SK-N-SH (cell line): Measurements from ENCODE around the gene C1QTNF2. TPM values are rescaled to one million over a fixed set of nuclear protein-coding genes. Genes with fewer than 3 reads are reported as not detected.

Experiments
- CTCF ChIA-PET: fragments of 300-600, 350-600 bp; formaldehyde crosslinking; extraction: SDS; loops from one replicate; lab custom pipeline; 2021; lab: Yijun Ruan, JAX
- POLR2A ChIA-PET: fragments of 350-600 bp; sonication (Branson Sonifier 250); formaldehyde crosslinking; extraction: SDS; loops from one replicate; lab custom pipeline; 2020; ENCODE audit warnings: antibody characterized with exemption, inconsistent platforms; lab: Yijun Ruan, JAX
- DNase-seq: peaks from one replicate; pipeline ENCODE4 v3.0.0; 2012
- H2AFZ ChIP-seq: fragments of 200-600 bp; sonication (generic); 2 replicates; pipeline ENCODE4 v1.8.1; 2016; ENCODE audit warnings: antibody characterized with exemption, mild to moderate bottlenecking, low read depth
- H3F3A ChIP-seq: fragments of 200-600 bp; sonication (generic); replicated peaks from 2 replicates; pipeline ENCODE3; 2016; ENCODE audit warnings: antibody characterized with exemption, mild to moderate bottlenecking; ENCODE audit not compliant: insufficient read depth
- H3K27ac ChIP-seq, 2 experiments: fragments of 200-500 bp in 1 of 2; fragments of 200-600 bp in 1 of 2; sonication (Bioruptor generic) in 1 of 2; sonication (generic), shearing (Covaris generic) in 1 of 2; 2 replicates each; pipeline versions ENCODE4 v1.5.1 to v1.6.1; 2014 to 2016; ENCODE audit warnings: low read depth in 2 of 2, inconsistent platforms in 1 of 2, low read length in 1 of 2, mild to moderate bottlenecking in 1 of 2, mixed read lengths in 1 of 2
- H3K27me3 ChIP-seq: fragments of 200-600 bp; sonication (generic), shearing (Covaris generic); 2 replicates; pipeline ENCODE4 v1.6.1; 2016; ENCODE audit warnings: mixed run types; ENCODE audit not compliant: insufficient read depth
- H3K36me3 ChIP-seq, 2 experiments: fragments of 200-500 bp in 1 of 2; fragments of 200-600 bp in 1 of 2; sonication (Bioruptor generic) in 1 of 2; sonication (generic) in 1 of 2; replicated peaks in 1 of 2; 2 replicates each; pipeline versions ENCODE3 to v1.5.1; 2014 to 2016; ENCODE audit warnings: low read length in 1 of 2, mild to moderate bottlenecking in 1 of 2; ENCODE audit not compliant: insufficient read depth in 2 of 2, control insufficient read depth in 1 of 2
- H3K4me1 ChIP-seq, 2 experiments: fragments of 200-500 bp in 1 of 2; fragments of 200-600 bp in 1 of 2; sonication (Bioruptor generic) in 1 of 2; sonication (generic), shearing (Covaris generic) in 1 of 2; 2 replicates each; pipeline versions ENCODE4 v1.5.1 to v1.6.1; 2014 to 2016; ENCODE audit warnings: low read depth in 1 of 2, low read length in 1 of 2, mixed run types in 1 of 2; ENCODE audit not compliant: insufficient read depth in 2 of 2, control insufficient read depth in 1 of 2
- H3K4me2 ChIP-seq: fragments of 200-600 bp; sonication (generic), shearing (Covaris generic); 2 replicates; pipeline ENCODE4 v1.6.1; 2017; ENCODE audit warnings: mixed run types
- H3K4me3 ChIP-seq, 2 experiments: fragments of 200-500 bp in 1 of 2; fragments of 200-600 bp in 1 of 2; sonication (Bioruptor generic) in 1 of 2; sonication (generic), shearing (Covaris generic) in 1 of 2; 2 replicates each; pipeline versions ENCODE4 v1.5.1 to v1.8.1; 2014 to 2016; ENCODE audit warnings: low read depth in 2 of 2, inconsistent platforms in 1 of 2, low read length in 1 of 2, mild to moderate bottlenecking in 1 of 2, mixed read lengths in 1 of 2, moderate library complexity in 1 of 2
- H3K79me2 ChIP-seq: fragments of 200-600 bp; sonication (generic); 2 replicates; pipeline ENCODE4 v1.8.1; 2017; ENCODE audit warnings: mild to moderate bottlenecking; ENCODE audit not compliant: insufficient read depth
- H3K9ac ChIP-seq: fragments of 200-600 bp; sonication (generic); 2 replicates; pipeline ENCODE4 v1.6.1; 2017; ENCODE audit warnings: mixed run types
- H3K9me2 ChIP-seq: fragments of 200-600 bp; sonication (generic); 2 replicates; pipeline ENCODE4 v1.6.1; 2017; ENCODE audit warnings: mixed run types
- H3K9me3 ChIP-seq: fragments of 200-600 bp; sonication (generic); 2 replicates; pipeline ENCODE4 v1.6.1; 2017; ENCODE audit warnings: mixed run types, mild to moderate bottlenecking, moderate library complexity
- H4K20me1 ChIP-seq: fragments of 200-600 bp; sonication (generic); 2 replicates; pipeline ENCODE4 v1.6.1; 2017; ENCODE audit warnings: mild to moderate bottlenecking, mixed run types; ENCODE audit not compliant: insufficient read depth
- CHD2 ChIP-seq: fragments of 150-350 bp; IDR thresholded peaks from 2 replicates; pipeline ENCODE4 v1.6.1; 2018; ENCODE audit warnings: low read length; ENCODE audit not compliant: partially characterized antibody
- GATA2 ChIP-seq: sonication (generic); formaldehyde crosslinking; IDR thresholded peaks from 2 replicates; pipeline ENCODE4 v1.5.0; 2020; ENCODE audit warnings: mild to moderate bottlenecking, missing genetic modification reagents
- JUND ChIP-seq: IDR thresholded peaks from 2 replicates; pipeline ENCODE4 v1.4.0; 2012
- MEF2A ChIP-seq: IDR thresholded peaks from 2 replicates; pipeline ENCODE4 v1.4.0; 2012; ENCODE audit warnings: low read depth, borderline replicate concordance
- MXI1 ChIP-seq: IDR thresholded peaks from 2 replicates; pipeline ENCODE4 v1.6.1; 2012; ENCODE audit warnings: mild to moderate bottlenecking, low read depth, low read length, improper control_type of control experiment
- NFIC ChIP-seq: IDR thresholded peaks from 2 replicates; pipeline ENCODE4 v1.4.0; 2012; ENCODE audit warnings: borderline replicate concordance
- RCOR1 ChIP-seq: fragments of 150-350 bp; IDR thresholded peaks from 2 replicates; pipeline ENCODE4 v1.6.1; 2017; ENCODE audit warnings: antibody characterized with exemption, low read length
- RFX5 ChIP-seq: IDR thresholded peaks from 2 replicates; pipeline ENCODE4 v1.6.1; 2012; ENCODE audit warnings: mild to moderate bottlenecking, improper control_type of control experiment, low read length
- RXRA ChIP-seq: IDR thresholded peaks from 2 replicates; pipeline ENCODE4 v1.4.0; 2012; ENCODE audit warnings: low read depth, mild to moderate bottlenecking, borderline replicate concordance
- SIN3A ChIP-seq: IDR thresholded peaks from 2 replicates; pipeline ENCODE4 v1.6.1; 2012; ENCODE audit warnings: low read depth, mild to moderate bottlenecking, low read length, moderate library complexity, borderline replicate concordance
- WGBS: methylation state at CpG from one replicate; pipeline ENCODE4 v1.1.6; 2017; ENCODE audit warnings: low lambda C conversion rate; 5-methylcytosine and 5-hydroxymethylcytosine counted together
- polyA plus RNA-seq, 3 experiments: library from polyadenylated mRNA; depleted of rRNA; stranded (reverse); fragments of >200 nt; gene quantifications; 2 replicates each; pipeline ENCODE4 v1.2.3, GENCODE V29; 2012
- TF ChIP-seq, protein P1 (sequence below): fragments of 200-600 bp; sonication (generic); IDR thresholded peaks from 2 replicates; pipeline ENCODE4 v1.6.1; 2017; ENCODE audit warnings: antibody characterized with exemption, mild to moderate bottlenecking, moderate library complexity
- TF ChIP-seq, protein P2 (sequence below): IDR thresholded peaks from 2 replicates; pipeline ENCODE4; 2012

Gene C1QTNF2
- polyA plus RNA-seq, 1 of the 3 experiments (the other 2 are of a cell fraction) = 0.67 TPM

DNA sequence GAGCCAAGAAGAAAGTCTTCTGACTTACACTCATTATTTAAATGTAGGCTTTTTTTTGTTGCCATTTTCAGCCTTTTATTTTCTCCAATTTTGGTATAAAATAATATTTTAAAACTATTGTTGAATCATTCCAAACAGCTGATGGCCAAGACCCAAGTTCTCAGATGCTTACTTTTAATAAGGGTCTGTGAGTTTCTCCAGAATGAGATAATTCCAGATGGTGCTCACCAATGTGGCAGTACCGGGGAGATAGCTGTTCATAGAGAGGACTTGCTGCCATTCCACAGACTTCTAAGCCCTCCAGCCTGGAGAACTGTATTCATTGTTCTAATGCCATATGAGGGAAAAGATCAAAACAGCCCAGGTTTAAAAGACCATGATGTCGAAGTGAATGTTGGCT, 5.3 kb upstream of the C1QTNF2 start:
- CTCF ChIA-PET = interaction anchor here (10.1 kb wide), 1 partner anchor 16 kb away, joined by 67 read pairs; no protein-coding TSS in a partner anchor
- TF ChIP-seq SIN3A (no peak), RFX5 (no peak), RXRA (no peak), RCOR1 (no peak), MXI1 (no peak), GATA2 (CRISPR knock-in tag) (no peak), CHD2 (no peak), NFIC (no peak), JUND (no peak)
- TF ChIP-seq, protein P1, sequence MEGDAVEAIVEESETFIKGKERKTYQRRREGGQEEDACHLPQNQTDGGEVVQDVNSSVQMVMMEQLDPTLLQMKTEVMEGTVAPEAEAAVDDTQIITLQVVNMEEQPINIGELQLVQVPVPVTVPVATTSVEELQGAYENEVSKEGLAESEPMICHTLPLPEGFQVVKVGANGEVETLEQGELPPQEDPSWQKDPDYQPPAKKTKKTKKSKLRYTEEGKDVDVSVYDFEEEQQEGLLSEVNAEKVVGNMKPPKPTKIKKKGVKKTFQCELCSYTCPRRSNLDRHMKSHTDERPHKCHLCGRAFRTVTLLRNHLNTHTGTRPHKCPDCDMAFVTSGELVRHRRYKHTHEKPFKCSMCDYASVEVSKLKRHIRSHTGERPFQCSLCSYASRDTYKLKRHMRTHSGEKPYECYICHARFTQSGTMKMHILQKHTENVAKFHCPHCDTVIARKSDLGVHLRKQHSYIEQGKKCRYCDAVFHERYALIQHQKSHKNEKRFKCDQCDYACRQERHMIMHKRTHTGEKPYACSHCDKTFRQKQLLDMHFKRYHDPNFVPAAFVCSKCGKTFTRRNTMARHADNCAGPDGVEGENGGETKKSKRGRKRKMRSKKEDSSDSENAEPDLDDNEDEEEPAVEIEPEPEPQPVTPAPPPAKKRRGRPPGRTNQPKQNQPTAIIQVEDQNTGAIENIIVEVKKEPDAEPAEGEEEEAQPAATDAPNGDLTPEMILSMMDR = no peak
- TF ChIP-seq, protein P2, sequence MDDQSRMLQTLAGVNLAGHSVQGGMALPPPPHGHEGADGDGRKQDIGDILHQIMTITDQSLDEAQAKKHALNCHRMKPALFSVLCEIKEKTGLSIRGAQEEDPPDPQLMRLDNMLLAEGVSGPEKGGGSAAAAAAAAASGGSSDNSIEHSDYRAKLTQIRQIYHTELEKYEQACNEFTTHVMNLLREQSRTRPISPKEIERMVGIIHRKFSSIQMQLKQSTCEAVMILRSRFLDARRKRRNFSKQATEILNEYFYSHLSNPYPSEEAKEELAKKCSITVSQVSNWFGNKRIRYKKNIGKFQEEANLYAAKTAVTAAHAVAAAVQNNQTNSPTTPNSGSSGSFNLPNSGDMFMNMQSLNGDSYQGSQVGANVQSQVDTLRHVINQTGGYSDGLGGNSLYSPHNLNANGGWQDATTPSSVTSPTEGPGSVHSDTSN = no peak

DNA sequence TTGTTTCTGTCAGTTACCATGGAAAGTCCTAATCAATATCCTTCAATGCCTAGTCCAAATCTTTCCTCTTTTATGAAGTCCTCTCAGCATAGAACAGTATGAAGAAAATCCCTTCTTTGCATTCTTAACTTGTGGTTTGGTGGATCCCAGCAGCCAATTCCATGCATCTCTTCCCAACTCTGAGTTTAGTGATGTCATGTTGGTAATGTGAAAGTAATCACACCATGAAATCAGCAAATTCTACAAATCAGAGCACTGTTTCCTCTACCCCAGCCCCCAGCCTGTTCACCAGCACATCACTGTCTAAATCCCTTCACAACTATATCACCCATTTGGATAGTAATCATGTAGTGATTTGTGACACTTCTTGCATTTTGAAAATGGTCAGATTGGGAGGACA, 4.7 kb upstream of the C1QTNF2 start:
- Histone ChIP-seq H3K9me2 (no peaks in the 10 kb centered on the region), H3K9me3 (no peaks in the 10 kb centered on the region), H3K4me3 (no peak overlapping the region), H3K4me1 (peaks cover 0 to 8% of the 10 kb centered on the region in 2 experiments; a peak in 1 of 4 replicates), H3K27me3 (no peaks in the 10 kb centered on the region; the same call in 1 of the 2 replicates), H2AFZ (no peak overlapping the region), H3K4me2 (no peak overlapping the region), H3K27ac (no peak overlapping the region), H3F3A (peaks cover 3% of the 10 kb centered on the region), H3K9ac (no peak overlapping the region), H4K20me1 (no peaks in the 10 kb centered on the region), H3K36me3 (no peaks in the 10 kb centered on the region), H3K79me2 (no peaks in the 10 kb centered on the region)
- ChIA-PET POLR2A (no interaction called here), CTCF (interaction anchor here (10.1 kb wide), 1 partner anchor 17 kb away, joined by 67 read pairs; no protein-coding TSS in a partner anchor)
- no peak for DNase-seq
- TF ChIP-seq CHD2 (no peak), MEF2A (no peak), RFX5 (no peak), RXRA (no peak)

More for the DNA sequence above, 5.3 kb upstream of the C1QTNF2 start:
- POLR2A ChIA-PET = no interaction called here
- no peak for DNase-seq
- Histone ChIP-seq H3K79me2 (no peaks in the 10 kb centered on the region), H3K4me1 (peaks cover 0 to 4% of the 10 kb centered on the region in 2 experiments; a peak in 1 of 4 replicates), H3K27ac (no peak overlapping the region), H3K27me3 (no peaks in the 10 kb centered on the region; the same call in 1 of the 2 replicates), H3F3A (peaks cover 3% of the 10 kb centered on the region), H3K4me2 (no peak overlapping the region), H3K9me2 (no peaks in the 10 kb centered on the region), H2AFZ (no peak overlapping the region), H3K9ac (no peak overlapping the region), H3K4me3 (no peak overlapping the region), H3K9me3 (no peaks in the 10 kb centered on the region), H4K20me1 (no peaks in the 10 kb centered on the region), H3K36me3 (no peaks in the 10 kb centered on the region)
- 58% methylated on average over 2 of the region's 2 CpGs for WGBS
